Natural killer cell treated with Interleukin-12 subunit alpha and Interleukin-12 subunit beta and Interleukin-15 and Interleukin-18, amount 100 ng/mL, for 72 hours (primary cell): Measurements from ENCODE around the gene NCOA6. TPM values are rescaled to one million over a fixed set of nuclear protein-coding genes. Genes with fewer than 3 reads are reported as not detected.

Source experiments
- ATAC-seq, 2 donors: fragments of 150-1000 bp; cut with Tn5 transposase in 1 of 2; sonication (Bioruptor Pico), chemical (Tn5 transposase) in 1 of 2; 2 replicates each; pipeline ENCODE4 v1.10.0; 2021
- DNase-seq: peaks from one replicate; pipeline ENCODE4 v3.0.0; 2022; ENCODE audit warnings: low spot score
- H3K27ac Mint-ChIP-seq, 2 donors: 1 replicate in 1 of 2; 2 replicates in 1 of 2; pipeline ENCODE4 v1.8.0; 2022; ENCODE audit warnings: mixed read lengths in 2 of 2, mild to moderate bottlenecking in 1 of 2, moderate library complexity in 1 of 2
- H3K27me3 Mint-ChIP-seq, 2 donors: 1 replicate in 1 of 2; 2 replicates in 1 of 2; pipeline ENCODE4 v1.8.0; 2022; ENCODE audit warnings: mixed read lengths in 2 of 2
- H3K36me3 Mint-ChIP-seq: one replicate; pipeline ENCODE4 v1.8.0; 2022; ENCODE audit warnings: mixed read lengths
- H3K4me1 Mint-ChIP-seq, 2 donors: 1 replicate in 1 of 2; 2 replicates in 1 of 2; pipeline ENCODE4 v1.8.0; 2022; ENCODE audit warnings: low read depth in 2 of 2, mixed read lengths in 2 of 2, mild to moderate bottlenecking in 1 of 2
- H3K4me3 Mint-ChIP-seq: one replicate; pipeline ENCODE4 v1.8.0; 2022; ENCODE audit warnings: mixed read lengths
- H3K9me3 Mint-ChIP-seq: 2 replicates; pipeline ENCODE4 v1.8.0; 2022; ENCODE audit warnings: mixed read lengths
- total RNA-seq, 2 donors: library from RNA; stranded (reverse); gene quantifications; one replicate each; pipeline ENCODE4 v1.2.3, GENCODE V29; 2022

The NCOA6 gene
- total RNA-seq, 2 donors from 2014 or later = 24.7 to 30.7 TPM

DNA sequence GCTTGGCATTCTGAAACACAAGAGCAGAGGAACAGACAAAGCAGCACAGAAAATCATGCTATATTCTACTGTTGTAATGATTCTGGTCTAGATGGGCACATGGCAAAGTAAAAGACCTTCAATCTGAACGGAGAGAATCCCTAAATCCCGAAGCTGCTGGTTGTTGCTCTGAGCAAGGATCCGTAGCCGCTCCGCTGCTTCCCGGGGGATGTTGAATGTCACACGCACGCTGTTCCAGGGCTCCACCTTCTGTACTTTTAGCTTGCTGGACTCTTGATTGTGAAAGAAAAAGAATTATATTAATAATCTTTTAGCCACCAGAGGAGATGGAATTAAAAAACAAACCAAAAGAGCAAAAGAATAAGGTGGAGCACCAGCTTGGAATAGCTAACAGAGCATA lies 49.3 kb downstream of the NCOA6 start:
- Mint-ChIP-seq H3K36me3 (peaks cover 11% of the 10 kb centered on the region), H3K4me1 (peaks cover 0 to 8% of the 10 kb centered on the region in 2 donors), H3K4me3 (no peak overlapping the region), H3K27me3 (no peaks in the 10 kb centered on the region), H3K27ac (no peak overlapping the region), H3K9me3 (no peaks in the 10 kb centered on the region)
- DNase-seq = no peak
- ATAC-seq = no peak

DNA sequence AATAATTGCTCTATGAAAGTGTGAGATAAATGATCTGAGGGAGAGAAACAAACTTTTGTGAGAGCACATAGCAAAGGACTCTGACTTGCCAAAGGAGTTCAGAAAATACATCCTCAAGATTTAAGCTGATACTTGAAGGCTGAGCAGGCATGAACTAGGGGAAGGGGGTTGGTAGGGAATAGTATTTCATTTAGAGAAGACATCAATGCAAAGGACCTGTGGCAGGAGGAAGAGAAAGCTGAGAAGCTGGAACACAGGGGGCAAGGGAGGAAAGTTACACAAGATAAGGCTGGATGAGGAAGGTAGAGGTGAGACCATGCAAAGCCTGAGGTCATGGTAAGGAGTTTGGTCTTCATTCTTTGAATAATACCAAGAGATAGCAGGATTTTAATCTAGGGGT lies 50.6 kb downstream of the NCOA6 start:
- DNase-seq (no peak), ATAC-seq (no peak)
- Mint-ChIP-seq H3K4me3 (no peak overlapping the region), H3K9me3 (no peaks in the 10 kb centered on the region), H3K36me3 (peaks cover 11% of the 10 kb centered on the region), H3K4me1 (peaks cover 0 to 8% of the 10 kb centered on the region in 2 donors), H3K27ac (peak overlapping the region; percentile 11 to 15), H3K27me3 (no peaks in the 10 kb centered on the region)

DNA sequence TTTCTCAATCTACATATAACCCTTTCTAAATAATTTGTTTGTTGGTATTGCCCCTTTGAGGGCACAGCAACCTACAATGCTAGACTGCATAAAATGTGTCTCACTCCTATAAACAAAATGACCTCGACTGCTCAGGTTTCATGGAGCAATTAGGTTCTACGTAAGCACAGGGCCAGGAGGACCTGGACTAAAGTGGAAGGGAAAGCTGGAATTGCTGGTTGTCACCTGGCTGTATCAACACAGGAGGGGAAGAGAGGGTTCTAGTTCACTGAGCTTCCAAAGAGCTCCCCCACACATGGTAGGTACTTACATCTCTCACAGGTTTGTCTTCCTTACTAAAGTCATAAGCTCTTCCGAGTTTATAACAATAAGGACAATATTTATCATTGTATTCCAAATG lies 51.0 kb downstream of the NCOA6 start:
- Mint-ChIP-seq H3K27ac (peak overlapping the region; percentile 11 to 15), H3K36me3 (peaks cover 11% of the 10 kb centered on the region), H3K4me1 (peaks cover 0 to 8% of the 10 kb centered on the region in 2 donors), H3K9me3 (no peaks in the 10 kb centered on the region), H3K27me3 (no peaks in the 10 kb centered on the region), H3K4me3 (no peak overlapping the region)
- DNase-seq = no peak
- ATAC-seq = no peak

DNA sequence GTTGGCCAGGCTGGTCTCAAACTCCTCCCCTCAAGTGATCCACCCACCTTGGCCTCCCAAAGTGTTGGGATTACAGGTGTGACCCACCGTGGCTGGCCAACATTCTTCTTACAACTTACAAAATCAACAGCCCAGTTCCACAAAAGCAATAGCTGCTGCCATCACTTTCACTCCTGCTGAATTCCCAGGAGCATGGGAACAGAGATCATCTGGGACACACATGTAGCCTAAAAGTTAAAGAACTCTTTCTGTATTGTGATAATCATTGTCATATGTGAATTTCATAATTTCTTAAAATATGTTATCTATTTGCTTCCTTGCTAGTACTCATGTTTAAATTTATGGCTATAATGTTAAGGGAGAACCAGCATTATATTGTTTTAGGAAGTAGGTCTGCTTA lies 51.7 kb downstream of the NCOA6 start:
- no peak overlapping the region for H3K27ac Mint-ChIP-seq
- peaks cover 0 to 8% of the 10 kb centered on the region in 2 donors for H3K4me1 Mint-ChIP-seq
- H3K9me3 Mint-ChIP-seq = no peaks in the 10 kb centered on the region
- no peak for ATAC-seq
- H3K27me3 Mint-ChIP-seq = no peaks in the 10 kb centered on the region
- H3K4me3 Mint-ChIP-seq = no peak overlapping the region
- H3K36me3 Mint-ChIP-seq = peaks cover 11% of the 10 kb centered on the region
- no peak for DNase-seq

DNA sequence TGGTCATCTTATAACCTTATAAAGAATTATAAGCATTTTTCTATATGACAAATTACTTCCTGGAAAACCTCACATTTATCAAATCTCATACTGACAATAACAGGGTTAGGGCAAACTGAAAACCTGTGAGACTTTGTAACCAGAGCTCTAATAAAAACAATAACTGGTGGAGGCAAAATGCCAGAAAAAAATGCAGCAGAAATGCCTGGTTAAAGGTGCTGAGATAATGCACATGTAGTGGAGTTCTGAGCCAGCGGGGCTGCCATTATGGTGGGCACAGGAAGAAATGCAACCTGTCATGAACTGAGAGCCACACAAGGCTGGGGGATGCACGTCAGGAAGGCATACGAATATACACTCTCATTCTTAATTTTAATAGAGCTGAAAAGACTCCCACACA lies 53.0 kb downstream of the NCOA6 start:
- no peak overlapping the region for H3K27ac Mint-ChIP-seq
- H3K9me3 Mint-ChIP-seq = no peaks in the 10 kb centered on the region
- peaks cover 17% of the 10 kb centered on the region for H3K36me3 Mint-ChIP-seq
- H3K27me3 Mint-ChIP-seq = no peaks in the 10 kb centered on the region
- ATAC-seq (no peak), DNase-seq (no peak)
- no peak overlapping the region for H3K4me3 Mint-ChIP-seq
- H3K4me1 Mint-ChIP-seq = peaks cover 0 to 8% of the 10 kb centered on the region in 2 donors

DNA sequence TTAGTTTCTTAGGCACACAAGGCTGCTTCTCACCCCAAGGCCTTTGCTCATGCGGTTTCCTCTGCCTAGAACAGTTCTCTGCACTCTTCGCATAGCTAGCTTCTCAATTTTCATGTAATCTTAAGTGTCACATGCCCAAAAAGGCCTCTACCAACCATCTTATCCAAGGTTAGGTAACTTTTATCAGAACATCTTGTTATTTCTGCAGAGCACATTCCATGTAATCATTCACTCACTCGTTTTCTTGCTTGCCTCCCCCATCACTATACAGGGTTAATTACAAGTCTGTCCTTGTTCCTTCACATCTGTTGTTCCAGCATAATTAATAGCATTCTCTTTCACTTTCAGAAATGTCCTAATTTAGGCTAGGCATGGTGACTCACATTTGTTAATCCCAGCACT lies 53.8 kb downstream of the NCOA6 start:
- H3K27me3 Mint-ChIP-seq = no peaks in the 10 kb centered on the region
- no peak for ATAC-seq

DNA sequence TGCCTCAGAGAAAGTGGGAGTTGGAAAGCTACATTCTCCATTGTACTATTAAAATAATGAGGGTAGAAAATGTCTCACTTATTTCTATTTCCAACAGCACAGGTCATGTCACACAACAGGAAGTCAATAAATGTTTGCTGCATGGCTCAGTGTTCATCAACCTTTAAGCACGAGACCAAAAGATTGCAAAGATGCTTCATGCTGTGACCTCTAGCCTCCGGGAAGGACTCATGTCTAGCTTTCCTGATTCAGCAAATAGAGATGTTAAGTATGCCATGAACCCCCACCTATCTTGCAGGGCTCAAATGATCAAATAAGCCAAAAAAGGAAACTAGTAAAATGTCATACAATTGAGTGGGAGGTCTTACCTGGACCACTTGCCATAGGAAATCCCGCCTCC lies 57.4 kb downstream of the NCOA6 start:
- Mint-ChIP-seq H3K36me3 (peaks cover 15% of the 10 kb centered on the region), H3K9me3 (no peaks in the 10 kb centered on the region), H3K27me3 (no peaks in the 10 kb centered on the region), H3K4me3 (no peak overlapping the region), H3K4me1 (peaks cover 0 to 4% of the 10 kb centered on the region in 2 donors), H3K27ac (no peak overlapping the region)
- ATAC-seq = no peak
- no peak for DNase-seq

More for the DNA sequence above, 53.8 kb downstream of the NCOA6 start:
- DNase-seq = no peak
- Mint-ChIP-seq H3K4me1 (peaks cover 0 to 8% of the 10 kb centered on the region in 2 donors), H3K9me3 (no peaks in the 10 kb centered on the region), H3K36me3 (peaks cover 17% of the 10 kb centered on the region), H3K27ac (no peak overlapping the region), H3K4me3 (no peak overlapping the region)

DNA sequence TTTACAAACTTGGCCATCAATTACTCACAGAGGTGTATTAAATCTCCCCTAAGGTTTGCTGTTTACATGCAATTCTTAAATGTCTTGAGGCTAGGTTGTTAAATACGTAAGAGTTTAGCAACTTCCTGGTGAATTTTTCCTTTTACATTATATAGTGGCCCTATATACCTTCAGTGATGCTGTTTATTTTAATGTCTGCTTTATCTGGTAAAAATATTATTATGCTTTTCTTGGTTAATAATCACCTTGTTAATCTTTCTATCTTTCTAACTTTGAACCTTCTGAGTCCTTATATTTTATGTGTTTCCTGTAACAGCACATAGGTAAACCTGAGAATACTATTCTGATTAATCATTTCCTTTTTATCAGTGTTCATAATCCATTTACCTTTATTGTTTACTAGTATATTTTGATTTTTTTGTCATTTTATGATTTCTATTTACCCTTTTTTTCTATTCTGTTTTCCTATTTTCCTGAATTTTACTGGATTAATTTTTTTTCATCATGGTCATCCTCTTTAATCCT lies 63.4 kb downstream of the NCOA6 start:
- Mint-ChIP-seq H3K9me3 (no peaks in the 10 kb centered on the region), H3K4me3 (no peak overlapping the region)

DNA sequence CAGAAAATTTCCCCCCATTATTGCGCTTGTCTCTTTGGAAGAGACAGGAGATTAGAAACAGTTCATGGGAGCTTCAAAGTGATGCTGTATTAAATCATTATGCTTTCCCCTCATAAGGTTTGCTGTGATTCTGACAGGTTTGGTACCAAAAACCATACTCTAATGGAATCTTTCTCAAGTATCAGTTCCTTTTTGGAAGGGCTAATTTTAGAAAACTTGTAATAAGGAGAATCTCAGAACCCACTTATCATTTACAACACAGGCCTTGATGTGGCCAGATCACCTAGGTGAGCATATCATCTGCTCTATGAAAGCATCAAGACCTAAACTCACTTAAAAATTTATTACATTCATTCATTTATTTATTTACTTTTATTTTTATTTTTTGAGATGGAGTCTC lies 70.1 kb downstream of the NCOA6 start:
- Mint-ChIP-seq H3K27ac (no peak overlapping the region), H3K36me3 (peaks cover 41% of the 10 kb centered on the region), H3K4me1 (peaks cover 0 to 7% of the 10 kb centered on the region in 2 donors), H3K4me3 (no peak overlapping the region), H3K9me3 (no peaks in the 10 kb centered on the region), H3K27me3 (no peaks in the 10 kb centered on the region)
- ATAC-seq (no peak), DNase-seq (no peak)

More for the DNA sequence above, 63.4 kb downstream of the NCOA6 start:
- H3K36me3 Mint-ChIP-seq = peaks cover 33% of the 10 kb centered on the region
- H3K27me3 Mint-ChIP-seq = no peaks in the 10 kb centered on the region
- peaks cover 0 to 4% of the 10 kb centered on the region in 2 donors for H3K4me1 Mint-ChIP-seq
- no peak overlapping the region for H3K27ac Mint-ChIP-seq
- DNase-seq (no peak), ATAC-seq (no peak)

DNA sequence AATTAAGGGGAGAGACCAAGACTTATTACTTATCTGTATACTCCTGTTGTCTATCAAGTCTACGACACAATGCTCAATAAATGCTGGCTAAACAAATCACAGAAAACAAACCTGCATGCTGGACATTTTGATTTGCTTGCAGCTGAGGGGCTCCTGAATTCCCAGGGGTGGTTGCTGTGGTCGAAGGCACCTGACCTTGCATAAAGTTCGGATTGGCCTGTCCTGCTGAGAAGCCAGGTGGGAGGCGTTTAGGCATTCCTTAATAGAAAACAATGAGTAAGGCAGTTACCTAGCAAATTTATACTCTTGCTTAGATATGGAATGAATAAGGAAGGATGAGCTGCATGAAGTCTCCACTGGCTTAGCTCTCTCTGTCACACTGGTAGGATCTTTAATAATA lies 70.8 kb downstream of the NCOA6 start:
- DNase-seq (no peak), ATAC-seq (no peak)
- no peak overlapping the region for H3K27ac Mint-ChIP-seq
- no peaks in the 10 kb centered on the region for H3K9me3 Mint-ChIP-seq
- H3K4me3 Mint-ChIP-seq = no peak overlapping the region
- peaks cover 0 to 7% of the 10 kb centered on the region in 2 donors for H3K4me1 Mint-ChIP-seq
- H3K27me3 Mint-ChIP-seq = no peaks in the 10 kb centered on the region
- H3K36me3 Mint-ChIP-seq = peaks cover 41% of the 10 kb centered on the region

DNA sequence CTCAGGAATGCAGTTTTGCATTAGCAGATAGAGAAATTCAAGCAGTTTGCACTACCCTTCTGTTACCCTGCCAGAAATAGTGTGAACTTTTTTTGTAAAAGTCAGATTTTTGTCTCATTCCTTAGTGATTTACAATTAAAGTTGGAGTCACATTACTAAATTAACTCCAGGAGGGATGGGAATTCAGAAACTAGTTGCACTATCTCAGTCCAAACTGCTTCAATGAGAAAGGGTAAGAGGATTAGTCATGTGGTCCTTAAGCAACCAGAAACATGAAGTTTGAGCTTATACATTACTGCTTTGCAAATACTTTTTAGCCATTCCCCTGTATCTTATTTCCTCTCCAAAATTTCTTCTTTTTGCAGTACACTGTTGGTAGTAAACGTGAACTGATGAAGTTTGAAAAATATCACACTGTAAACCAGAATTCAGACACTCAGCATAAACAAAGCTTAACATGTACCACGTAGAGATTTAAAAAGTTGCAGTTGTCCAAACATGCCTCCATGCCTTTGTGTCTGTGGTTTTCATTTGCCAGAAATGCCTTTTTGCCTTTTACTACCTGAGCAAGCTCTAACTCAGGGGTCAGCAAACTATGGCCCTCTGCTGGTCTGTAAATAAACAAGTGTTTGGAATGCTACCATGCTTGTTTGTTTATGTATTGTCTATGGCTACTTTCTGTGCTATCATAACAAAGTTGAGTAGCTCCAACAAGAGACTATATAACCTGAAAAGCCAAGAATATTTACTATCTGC lies 71.6 kb downstream of the NCOA6 start:
- no peak for DNase-seq
- Mint-ChIP-seq H3K36me3 (peaks cover 43% of the 10 kb centered on the region), H3K4me1 (peaks cover 0 to 3% of the 10 kb centered on the region in 2 donors), H3K27ac (no peak overlapping the region), H3K9me3 (no peaks in the 10 kb centered on the region), H3K4me3 (no peak overlapping the region), H3K27me3 (no peaks in the 10 kb centered on the region)
- ATAC-seq = no peak

DNA sequence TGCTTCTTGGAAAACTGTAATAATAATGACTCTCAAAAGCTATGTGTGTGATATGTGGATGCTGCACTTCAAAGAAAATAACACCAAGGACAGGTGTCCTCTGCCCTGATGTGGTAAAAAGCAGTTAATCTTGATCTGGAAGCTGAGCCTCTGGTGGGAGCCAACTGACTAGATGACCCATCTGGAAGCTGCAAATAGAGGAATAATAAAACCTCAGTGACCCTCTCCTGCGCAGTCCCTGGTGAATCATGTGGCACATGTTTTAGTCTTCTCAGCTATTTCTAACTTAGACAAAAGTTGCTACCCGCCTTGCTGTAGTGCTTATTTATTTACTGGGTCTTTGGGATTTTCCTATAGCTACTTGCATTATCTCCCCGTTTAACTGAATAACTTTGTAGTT lies 74.0 kb downstream of the NCOA6 start:
- H3K4me1 Mint-ChIP-seq = peaks cover 0 to 3% of the 10 kb centered on the region in 2 donors
- peaks cover 27% of the 10 kb centered on the region for H3K36me3 Mint-ChIP-seq
- no peaks in the 10 kb centered on the region for H3K9me3 Mint-ChIP-seq
- no peaks in the 10 kb centered on the region for H3K27me3 Mint-ChIP-seq
- ATAC-seq = no peak
- no peak overlapping the region for H3K4me3 Mint-ChIP-seq
- DNase-seq = no peak
- no peak overlapping the region for H3K27ac Mint-ChIP-seq

DNA sequence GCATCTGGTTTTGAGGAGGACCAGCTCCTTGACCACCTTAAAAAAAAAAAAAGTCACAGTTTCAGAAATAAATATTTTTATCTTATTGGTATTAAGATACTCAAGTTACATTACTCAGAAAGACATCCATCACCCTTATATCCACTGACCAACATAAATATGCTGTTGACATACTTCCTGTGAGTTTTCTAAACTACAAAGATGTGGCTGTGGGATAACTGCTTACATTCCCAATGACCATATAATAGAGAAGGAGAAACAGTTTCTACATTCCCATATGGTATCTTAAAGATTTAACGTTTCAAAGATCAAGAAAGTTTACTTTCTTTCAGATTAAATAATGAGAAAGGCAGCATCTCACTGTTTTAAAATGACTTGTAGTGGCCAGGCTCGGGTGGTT lies 75.0 kb downstream of the NCOA6 start:
- no peak overlapping the region for H3K4me3 Mint-ChIP-seq
- H3K4me1 Mint-ChIP-seq = peaks cover 0 to 3% of the 10 kb centered on the region in 2 donors
- DNase-seq (no peak), ATAC-seq (no peak)
- H3K27me3 Mint-ChIP-seq = no peaks in the 10 kb centered on the region
- H3K9me3 Mint-ChIP-seq = no peaks in the 10 kb centered on the region
- H3K27ac Mint-ChIP-seq = no peak overlapping the region
- H3K36me3 Mint-ChIP-seq = peaks cover 27% of the 10 kb centered on the region

DNA sequence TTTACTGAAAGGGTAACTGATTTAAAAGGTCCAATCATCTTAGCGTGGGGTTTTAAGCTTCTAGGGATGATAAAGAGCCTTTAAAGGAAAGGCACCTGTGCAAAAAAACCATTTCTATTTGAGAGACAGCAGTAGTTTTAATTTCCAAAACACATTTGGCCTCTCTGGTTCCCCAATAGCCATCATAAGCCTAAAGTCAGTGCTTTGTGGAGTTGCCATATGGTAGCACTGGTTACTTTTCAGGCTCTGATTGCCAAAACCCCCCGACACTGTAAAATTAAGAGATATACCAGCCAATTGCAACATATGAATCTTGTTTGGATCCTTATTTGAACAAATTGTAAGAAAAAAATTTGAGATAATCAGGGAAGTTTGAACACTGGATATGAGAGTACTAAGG lies 76.7 kb downstream of the NCOA6 start:
- peaks cover 15% of the 10 kb centered on the region for H3K36me3 Mint-ChIP-seq
- H3K4me3 Mint-ChIP-seq = no peak overlapping the region
- no peak overlapping the region for H3K27ac Mint-ChIP-seq
- DNase-seq = no peak
- H3K9me3 Mint-ChIP-seq = no peaks in the 10 kb centered on the region
- no peaks in the 10 kb centered on the region for H3K27me3 Mint-ChIP-seq
- ATAC-seq = no peak
- H3K4me1 Mint-ChIP-seq = peaks cover 0 to 3% of the 10 kb centered on the region in 2 donors
